ENCODE measurements around the gene PACS2. TPM values are rescaled to one million over a fixed set of nuclear protein-coding genes. Genes with fewer than 3 reads are reported as not detected.
A peak's percentile ranks its signal among the peaks of the same experiment; 100 is the strongest.
"Not testable (repeated sequence)": the region's sequence is repeated elsewhere in the genome, so short reads cannot be mapped to it uniquely, and the experiment has no call there.

PACS2 gene
- total RNA-seq, 2 experiments from 2014 or later, result 28.3 to 29.9 TPM

DNA sequence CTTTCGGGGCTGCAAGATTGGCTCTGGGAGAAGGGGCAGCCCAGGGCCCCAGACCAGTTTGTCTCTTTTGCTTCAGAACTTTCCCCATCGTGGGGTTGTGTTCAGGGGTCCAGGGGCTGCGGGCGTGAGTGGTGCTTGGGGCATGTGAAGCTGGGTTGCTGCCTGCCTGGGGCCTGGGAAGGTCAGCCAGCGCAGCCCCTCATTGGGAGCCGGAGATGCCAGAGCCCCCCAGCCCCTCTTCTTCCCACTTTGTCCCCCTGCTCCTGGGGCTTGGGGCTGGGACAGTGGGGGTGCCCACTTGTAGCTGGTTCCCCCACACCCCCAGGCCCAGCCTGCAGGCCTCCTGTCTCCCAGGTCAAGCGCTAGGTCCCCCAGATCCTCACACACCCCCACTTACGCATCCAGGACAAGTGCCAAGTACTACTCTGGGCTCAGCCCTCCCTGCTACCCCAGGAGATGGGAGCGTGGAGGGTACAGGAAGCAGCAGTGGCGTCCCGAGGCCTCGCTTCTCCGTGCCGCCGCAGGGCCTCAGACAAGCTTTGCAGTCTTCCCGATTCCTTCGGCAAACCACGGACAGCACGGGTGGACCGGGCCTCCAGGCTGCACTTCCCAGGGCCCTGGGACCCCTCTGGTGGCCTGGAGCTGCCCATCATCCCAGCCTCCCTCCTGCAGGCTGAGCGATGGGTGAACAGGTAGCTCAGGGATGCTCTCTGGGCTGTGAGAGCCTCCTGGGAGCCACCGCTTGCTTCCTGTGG, 41.5 kb downstream of the PACS2 start:
- POLR2A ChIA-PET, result no interaction called here
- no peak for DNase-seq
- H3K27me3 Mint-ChIP-seq, result no peaks in the 10 kb centered on the region
- H3K9me3 Mint-ChIP-seq, result no peaks in the 10 kb centered on the region
- CTCF ChIA-PET, result no interaction called here
- H3K36me3 Mint-ChIP-seq (ENCODE audit: low read depth), result no peaks in the 10 kb centered on the region
- no peak overlapping the region for H3K4me3 Mint-ChIP-seq
- no peak overlapping the region for H3K27ac Mint-ChIP-seq
- H3K4me1 Mint-ChIP-seq, result peaks cover 1% of the 10 kb centered on the region

DNA sequence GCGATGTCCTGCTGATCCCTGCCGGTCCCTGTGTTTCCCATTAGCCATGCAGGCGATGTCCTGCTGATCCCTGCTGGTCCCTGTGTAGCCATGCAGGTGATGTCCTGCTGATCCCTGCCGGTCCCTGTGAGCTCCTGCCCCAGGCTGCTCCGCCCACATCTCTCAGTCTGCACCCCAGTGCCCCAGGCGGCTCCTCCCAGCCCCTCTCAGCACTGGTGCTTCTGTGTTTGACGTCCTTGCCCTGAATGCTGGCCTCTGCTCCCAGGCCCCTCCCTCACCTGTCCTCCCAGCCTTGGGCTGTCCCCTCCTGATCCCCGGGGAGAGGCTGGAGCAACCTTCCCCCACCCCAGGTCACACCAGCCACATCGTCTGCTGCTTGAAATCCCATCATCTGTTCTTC, 42.4 kb downstream of the PACS2 start:
- CTCF ChIA-PET, result no interaction called here
- no peaks in the 10 kb centered on the region for H3K27me3 Mint-ChIP-seq

DNA sequence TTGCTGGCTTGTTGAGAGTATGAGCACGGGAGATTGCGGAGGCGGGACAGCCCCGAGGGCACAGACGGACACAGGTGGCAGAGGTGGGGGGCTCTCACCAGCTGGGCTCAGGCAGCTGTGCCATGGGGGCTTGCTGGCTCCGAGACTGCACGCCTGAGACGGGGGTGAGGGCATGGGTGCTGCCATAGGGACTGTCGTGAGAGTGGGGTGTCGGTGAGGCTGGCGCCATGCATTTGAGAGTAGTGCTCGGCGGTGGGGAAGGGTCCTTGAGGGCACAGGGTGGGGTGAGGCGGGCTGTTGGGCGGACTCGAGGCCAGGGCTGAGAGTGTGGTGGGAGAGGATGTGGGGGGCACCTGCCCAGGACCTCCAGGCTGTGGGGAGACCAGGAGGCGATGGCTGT, 43.1 kb downstream of the PACS2 start:
- DNase-seq, result no peak
- Mint-ChIP-seq H3K9me3 (no peaks in the 10 kb centered on the region), H3K4me3 (no peak overlapping the region), H3K4me1 (peaks cover 1% of the 10 kb centered on the region), H3K27ac (no peak overlapping the region), H3K36me3 (ENCODE audit: low read depth) (no peaks in the 10 kb centered on the region), H3K27me3 (no peaks in the 10 kb centered on the region)
- POLR2A ChIA-PET, result no interaction called here
- CTCF ChIA-PET, result no interaction called here

More for the DNA sequence above, 42.4 kb downstream of the PACS2 start:
- no peaks in the 10 kb centered on the region for H3K36me3 Mint-ChIP-seq (ENCODE audit: low read depth)
- H3K4me1 Mint-ChIP-seq, result peaks cover 3% of the 10 kb centered on the region
- POLR2A ChIA-PET, result no interaction called here
- H3K27ac Mint-ChIP-seq, result no peak overlapping the region
- H3K4me3 Mint-ChIP-seq, result no peak overlapping the region
- no peaks in the 10 kb centered on the region for H3K9me3 Mint-ChIP-seq
- no peak for DNase-seq

DNA sequence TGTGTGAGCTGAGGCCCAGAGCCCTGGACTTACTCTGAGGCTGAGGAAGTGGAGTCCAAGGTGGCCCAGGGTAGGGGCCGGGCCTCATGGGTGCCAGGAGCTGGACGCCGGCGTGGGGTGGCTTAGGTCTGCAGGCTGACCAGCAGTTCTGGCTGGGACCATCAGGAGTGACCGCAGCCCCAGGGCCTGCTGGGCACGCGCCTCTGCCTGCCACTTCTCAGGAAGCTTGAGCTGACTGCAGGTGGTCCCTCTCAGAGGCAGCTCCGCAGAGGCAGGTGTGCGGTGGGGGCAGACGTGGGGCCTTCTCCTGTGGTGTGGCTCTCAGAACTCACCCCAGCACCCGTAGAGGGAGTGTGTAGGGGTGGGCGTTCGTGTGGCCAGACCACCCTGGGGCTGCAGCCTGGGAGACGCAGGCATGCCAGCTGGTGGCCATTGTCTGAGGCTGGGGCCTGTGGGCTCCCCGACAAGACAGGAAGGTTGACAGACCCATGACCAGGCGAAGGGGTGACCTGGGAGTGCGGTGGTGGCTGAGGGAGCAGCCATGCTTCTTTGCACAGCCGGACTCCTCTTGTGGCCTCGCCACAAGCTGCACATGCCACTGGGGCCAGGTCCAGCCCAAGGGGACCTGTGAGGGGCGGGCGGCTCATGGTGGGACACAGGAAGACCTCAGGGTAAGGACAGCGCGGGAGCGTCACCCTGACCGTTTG, 43.7 kb downstream of the PACS2 start:
- no peak overlapping the region for H3K27ac Mint-ChIP-seq
- no peak overlapping the region for H3K4me3 Mint-ChIP-seq
- no peaks in the 10 kb centered on the region for H3K36me3 Mint-ChIP-seq (ENCODE audit: low read depth)
- ChIA-PET POLR2A (no interaction called here), CTCF (no interaction called here)
- H3K9me3 Mint-ChIP-seq, result no peaks in the 10 kb centered on the region
- peaks cover 1% of the 10 kb centered on the region for H3K4me1 Mint-ChIP-seq
- DNase-seq, result no peak
- H3K27me3 Mint-ChIP-seq, result no peaks in the 10 kb centered on the region

DNA sequence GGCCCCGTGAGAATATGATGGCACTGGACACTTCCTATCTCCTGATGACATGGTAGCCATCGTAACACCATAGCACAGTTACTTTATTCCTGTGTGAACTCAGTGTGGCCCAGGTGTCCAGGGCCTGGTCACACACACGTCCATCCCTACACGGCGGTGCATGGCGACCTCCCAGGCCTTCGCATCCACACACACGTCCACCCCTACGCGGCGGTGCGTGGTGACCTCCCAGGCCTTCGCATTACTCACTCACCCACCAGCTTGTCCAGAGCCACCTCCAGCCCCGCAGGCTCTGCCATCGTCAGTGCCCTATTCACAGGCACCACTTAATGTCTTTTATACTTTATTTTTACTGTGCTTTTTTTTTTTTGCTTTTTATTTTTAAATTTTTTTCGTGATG, 44.4 kb downstream of the PACS2 start:
- Mint-ChIP-seq H3K9me3 (no peaks in the 10 kb centered on the region), H3K4me1 (peaks cover 6% of the 10 kb centered on the region), H3K27me3 (peaks cover 4% of the 10 kb centered on the region), H3K27ac (no peak overlapping the region), H3K4me3 (no peak overlapping the region), H3K36me3 (ENCODE audit: low read depth) (no peaks in the 10 kb centered on the region)
- POLR2A ChIA-PET, result no interaction called here
- no peak for DNase-seq
- CTCF ChIA-PET, result no interaction called here

DNA sequence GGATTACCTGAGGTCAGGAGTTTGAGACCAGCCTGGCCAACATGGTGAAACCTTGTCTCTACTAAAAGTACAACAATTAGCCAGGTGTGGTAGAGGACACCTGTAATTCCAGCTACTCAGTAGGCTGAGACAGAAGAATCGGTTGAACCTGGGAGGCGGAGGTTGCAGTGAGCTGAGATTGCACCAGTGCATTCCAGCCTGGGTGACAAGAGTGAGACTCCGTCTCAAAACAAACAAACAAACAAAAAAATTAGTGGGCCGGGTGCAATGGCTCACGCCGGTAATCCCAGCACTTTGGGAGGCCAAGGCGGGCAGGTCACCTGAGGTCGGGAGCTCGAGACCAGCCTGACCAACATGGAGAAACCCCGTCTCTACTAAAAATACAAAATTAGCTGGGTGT, 46.9 kb downstream of the PACS2 start:
- H3K36me3 Mint-ChIP-seq (ENCODE audit: low read depth); CTCF ChIA-PET; H3K4me1 Mint-ChIP-seq; H3K4me3 Mint-ChIP-seq; H3K9me3 Mint-ChIP-seq; H3K27ac Mint-ChIP-seq; DNase-seq; H3K27me3 Mint-ChIP-seq; POLR2A ChIA-PET: not testable (repeated sequence)

DNA sequence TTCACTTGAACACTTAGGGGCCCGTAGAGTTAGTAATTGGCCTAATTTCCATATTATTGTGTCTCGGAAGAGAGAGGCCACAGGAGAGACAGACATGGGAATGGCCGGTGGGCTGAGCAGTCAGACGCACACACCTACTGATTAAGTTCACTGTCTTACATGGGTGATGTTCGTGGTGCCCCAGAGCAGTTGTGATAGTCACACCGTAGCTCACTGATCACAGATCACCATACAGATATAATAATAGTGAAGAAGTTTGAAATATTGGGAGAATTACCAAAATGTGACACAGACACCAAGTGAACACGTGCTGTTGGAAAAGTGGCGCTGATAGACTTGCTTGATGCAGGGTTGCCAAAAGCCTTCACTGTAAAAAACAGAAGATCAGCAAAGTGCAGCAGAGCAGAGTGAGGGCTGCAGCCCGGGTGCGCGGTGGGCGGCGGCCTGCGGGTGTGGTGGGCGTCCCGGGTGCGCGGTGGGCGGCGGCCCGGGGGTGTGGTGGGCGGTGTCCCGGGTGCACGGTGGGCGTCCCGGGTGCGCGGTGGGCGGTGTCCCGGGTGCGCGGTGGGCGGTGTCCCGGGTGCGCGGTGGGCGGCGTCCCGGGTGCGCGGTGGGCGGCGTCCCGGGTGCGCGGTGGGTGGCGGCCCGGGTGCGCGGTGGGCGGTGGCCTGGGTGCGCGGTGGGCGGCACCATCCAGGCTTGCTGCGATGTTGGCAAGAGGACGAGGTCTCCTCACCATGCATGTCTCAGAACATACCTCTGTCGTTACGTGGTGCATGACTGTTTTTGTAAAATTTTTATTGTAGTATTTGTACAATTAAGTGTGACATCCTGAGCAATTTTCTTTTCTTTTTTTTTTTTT, 49.5 kb downstream of the PACS2 start:
- DNase-seq, result peak; percentile 25
- POLR2A ChIA-PET, result no interaction called here
- peaks cover 7% of the 10 kb centered on the region for H3K4me1 Mint-ChIP-seq
- no peak overlapping the region for H3K27ac Mint-ChIP-seq
- H3K9me3 Mint-ChIP-seq, result no peaks in the 10 kb centered on the region
- H3K36me3 Mint-ChIP-seq (ENCODE audit: low read depth), result no peaks in the 10 kb centered on the region
- CTCF ChIA-PET, result interaction anchor here (0.6 kb wide), 3 partner anchors 8 to 126 kb away, joined by 3 to 5 read pairs (median 4); no protein-coding TSS in a partner anchor
- peaks cover 6% of the 10 kb centered on the region for H3K27me3 Mint-ChIP-seq
- no peak overlapping the region for H3K4me3 Mint-ChIP-seq

DNA sequence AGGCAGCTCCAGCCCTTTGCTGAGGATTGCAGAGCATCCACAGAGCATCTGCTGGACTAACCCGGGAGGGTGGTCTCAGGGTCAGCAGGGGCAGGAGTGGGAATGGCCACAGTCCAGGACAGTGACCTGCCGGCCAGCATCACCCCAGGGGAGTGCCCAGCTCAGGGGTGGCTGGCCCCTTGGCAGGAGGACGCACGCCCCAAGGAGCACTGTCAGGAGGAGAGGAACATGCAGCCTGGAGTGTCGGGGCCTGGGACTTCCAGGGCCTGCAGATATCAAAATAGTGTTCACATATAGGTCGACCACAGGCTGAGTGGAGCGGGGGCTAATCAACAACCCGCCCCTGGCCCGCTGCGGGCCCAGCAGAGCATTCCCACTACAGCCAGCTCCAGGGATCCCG, 50.6 kb downstream of the PACS2 start:
- no peaks in the 10 kb centered on the region for H3K9me3 Mint-ChIP-seq
- no peak for DNase-seq
- H3K4me1 Mint-ChIP-seq, result peaks cover 7% of the 10 kb centered on the region
- peaks cover 6% of the 10 kb centered on the region for H3K27me3 Mint-ChIP-seq
- POLR2A ChIA-PET, result no interaction called here
- CTCF ChIA-PET, result interaction anchor here (1.2 kb wide), 1 partner anchor 115 kb away, joined by 3 read pairs; no protein-coding TSS in a partner anchor
- no peaks in the 10 kb centered on the region for H3K36me3 Mint-ChIP-seq (ENCODE audit: low read depth)
- H3K4me3 Mint-ChIP-seq, result no peak overlapping the region
- no peak overlapping the region for H3K27ac Mint-ChIP-seq

DNA sequence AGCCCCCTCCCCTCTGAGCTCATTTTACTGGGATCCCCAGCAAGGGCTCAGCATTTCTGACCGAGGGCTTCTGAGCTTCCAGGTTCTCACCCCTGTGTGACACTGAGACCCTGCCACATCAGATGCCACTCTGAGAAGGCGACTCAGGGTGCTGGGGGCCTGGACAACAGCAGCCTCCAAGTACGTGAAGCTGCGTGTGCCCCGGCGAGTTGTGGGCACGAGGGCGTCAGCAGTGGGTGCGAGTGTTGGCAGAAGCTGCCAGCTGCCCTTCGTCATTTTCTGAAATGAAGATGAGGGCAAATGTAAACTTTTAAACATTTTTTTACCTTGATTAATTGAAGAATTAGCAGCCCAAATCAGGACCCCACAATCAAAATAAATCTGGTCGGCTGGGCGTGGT, 51.1 kb downstream of the PACS2 start:
- Mint-ChIP-seq H3K27ac (no peak overlapping the region), H3K27me3 (peaks cover 6% of the 10 kb centered on the region), H3K4me3 (no peak overlapping the region), H3K4me1 (peaks cover 8% of the 10 kb centered on the region), H3K9me3 (no peaks in the 10 kb centered on the region), H3K36me3 (ENCODE audit: low read depth) (no peaks in the 10 kb centered on the region)
- no peak for DNase-seq
- ChIA-PET POLR2A (no interaction called here), CTCF (interaction anchor here (1.2 kb wide), 1 partner anchor 115 kb away, joined by 3 read pairs; no protein-coding TSS in a partner anchor)

DNA sequence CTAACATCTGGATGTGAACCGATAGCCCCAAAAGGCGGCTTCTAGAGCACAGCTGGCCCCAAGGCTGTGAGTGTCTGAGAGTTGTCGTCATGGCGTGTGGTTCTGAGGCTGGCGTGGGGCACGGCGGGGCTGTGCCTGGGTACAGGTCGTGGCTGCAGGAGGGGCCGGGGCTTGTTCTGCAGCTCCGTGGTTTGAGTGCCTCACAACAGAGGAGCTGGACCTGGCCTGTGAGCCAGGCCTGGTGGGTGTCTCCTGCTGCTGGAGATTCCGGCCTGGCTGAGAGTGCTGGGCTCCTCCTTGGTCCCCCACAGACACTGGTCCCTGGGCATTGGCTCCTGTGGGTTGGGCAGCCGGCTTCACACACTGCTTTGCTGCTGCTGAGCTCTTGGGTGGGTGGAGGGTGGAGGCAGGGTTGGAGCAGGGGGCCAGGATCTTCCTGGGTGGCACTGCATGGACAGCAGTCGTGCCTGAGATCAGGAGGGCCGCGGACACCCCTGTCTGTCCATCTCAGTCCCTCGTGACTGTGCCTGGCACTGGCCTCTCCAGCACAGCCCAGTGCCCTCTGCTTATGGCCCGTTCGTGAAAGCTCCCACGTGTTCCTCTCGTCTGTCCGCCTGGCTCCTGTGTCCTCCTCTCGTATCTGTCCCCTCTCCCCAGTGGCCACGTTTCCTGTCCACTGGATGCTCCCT, 52.0 kb downstream of the PACS2 start:
- H3K9me3 Mint-ChIP-seq, result no peaks in the 10 kb centered on the region
- DNase-seq, result no peak
- POLR2A ChIA-PET, result no interaction called here
- H3K36me3 Mint-ChIP-seq (ENCODE audit: low read depth), result no peaks in the 10 kb centered on the region
- no peak overlapping the region for H3K27ac Mint-ChIP-seq
- CTCF ChIA-PET, result no interaction called here
- H3K4me3 Mint-ChIP-seq, result no peak overlapping the region
- H3K27me3 Mint-ChIP-seq, result peaks cover 6% of the 10 kb centered on the region
- H3K4me1 Mint-ChIP-seq, result peaks cover 11% of the 10 kb centered on the region

DNA sequence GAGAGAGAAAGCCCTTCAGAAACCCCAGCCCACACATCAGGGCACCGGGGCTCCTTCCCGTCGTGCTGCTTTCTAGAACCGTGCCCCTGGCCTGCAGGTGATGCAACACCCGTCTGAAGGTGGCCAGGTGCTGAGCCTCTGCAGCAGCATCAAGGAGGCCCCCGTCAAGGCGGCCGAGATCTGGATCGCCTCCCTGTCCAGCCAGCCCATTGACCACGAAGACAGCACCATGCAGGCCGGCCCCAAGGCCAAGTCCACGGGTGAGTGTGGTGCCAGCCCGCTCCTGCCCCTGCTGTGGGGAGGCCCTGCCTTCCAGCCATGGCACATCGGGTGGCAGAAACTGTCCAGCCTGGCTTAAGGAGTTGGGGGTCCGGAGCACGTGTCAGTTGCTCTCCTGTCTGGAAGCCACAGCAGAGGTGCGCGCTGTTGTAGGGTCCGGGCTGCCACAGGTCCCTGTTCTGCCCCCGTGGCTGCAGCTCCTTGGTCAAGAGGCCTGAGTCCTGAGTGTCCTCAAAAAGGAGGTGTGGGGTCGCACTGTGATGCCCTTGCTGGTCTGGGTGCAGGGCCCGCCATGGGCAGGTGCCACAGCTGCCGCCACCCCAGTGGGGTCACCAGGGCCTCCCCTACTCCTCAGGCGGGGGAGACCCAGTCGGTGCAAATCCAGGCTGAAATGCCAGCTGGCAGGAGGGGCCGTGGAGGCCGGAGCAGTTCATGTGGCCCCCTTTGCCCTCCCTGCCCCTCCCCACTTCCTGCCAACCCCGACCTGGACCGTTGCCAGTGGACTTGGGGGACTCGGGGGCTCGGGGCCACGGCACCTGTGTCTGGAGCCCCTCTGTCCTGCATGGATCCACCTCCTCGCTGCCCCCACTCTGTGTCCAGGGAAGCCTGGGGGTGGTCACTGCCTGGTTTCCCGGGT, 52.8 kb downstream of the PACS2 start:
- DNase-seq, result no peak
- H3K9me3 Mint-ChIP-seq, result no peaks in the 10 kb centered on the region
- H3K27me3 Mint-ChIP-seq, result peaks cover 6% of the 10 kb centered on the region
- ChIA-PET CTCF (no interaction called here), POLR2A (interaction anchor here (0.5 kb wide), 1 partner anchor 9 kb away, joined by 3 read pairs; no protein-coding TSS in a partner anchor)
- no peak overlapping the region for H3K4me3 Mint-ChIP-seq
- H3K36me3 Mint-ChIP-seq (ENCODE audit: low read depth), result no peaks in the 10 kb centered on the region
- peaks cover 10% of the 10 kb centered on the region for H3K4me1 Mint-ChIP-seq
- no peak overlapping the region for H3K27ac Mint-ChIP-seq

DNA sequence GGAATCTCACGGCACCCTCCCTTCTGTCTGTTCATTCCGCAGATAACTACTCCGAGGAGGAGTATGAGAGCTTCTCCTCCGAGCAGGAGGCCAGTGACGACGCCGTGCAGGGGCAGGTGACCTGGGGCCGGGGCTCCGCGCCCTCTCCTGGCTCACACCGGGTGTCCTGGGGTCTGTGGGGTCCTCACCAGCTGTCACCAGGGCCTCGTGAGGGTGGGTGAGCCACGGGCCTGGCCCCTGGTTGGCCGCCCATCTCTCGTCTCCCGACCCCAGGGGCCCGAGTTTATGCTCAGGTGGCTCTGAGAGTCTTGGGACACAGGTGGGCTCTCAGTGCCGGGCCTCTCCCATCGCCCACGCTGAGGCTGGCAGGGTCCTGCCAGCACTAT, 53.5 kb downstream of the PACS2 start:
- Mint-ChIP-seq H3K4me3 (no peak overlapping the region), H3K27me3 (peaks cover 6% of the 10 kb centered on the region), H3K36me3 (ENCODE audit: low read depth) (no peaks in the 10 kb centered on the region), H3K27ac (no peak overlapping the region), H3K9me3 (no peaks in the 10 kb centered on the region), H3K4me1 (peaks cover 10% of the 10 kb centered on the region)
- ChIA-PET CTCF (no interaction called here), POLR2A (interaction anchor here (0.5 kb wide), 1 partner anchor 8 kb away, joined by 3 read pairs; no protein-coding TSS in a partner anchor)
- DNase-seq, result no peak

Data from activated CD4-positive, alpha-beta memory T cell treated with anti-CD3 and anti-CD28 coated beads, Interleukin-2, amount 10 ng/mL, durations not matched to agents 7 days and 5 days (primary cell).